Colonic mucosa (tissue), 4 donors: ENCODE measurements around the gene PNLIPRP2. TPM values are rescaled to one million over a fixed set of nuclear protein-coding genes. Genes with fewer than 3 reads are reported as not detected.

Source experiments
- DNase-seq: peaks from one replicate; pipeline ENCODE4 v3.0.0-alpha.2; 2020
- H3K27ac ChIP-seq: fragments of 200-600 bp; one replicate; pipeline ENCODE4 v1.8.0; 2021
- H3K27me3 ChIP-seq: fragments of 200-600 bp; one replicate; pipeline ENCODE4 v1.8.0; 2021
- H3K36me3 ChIP-seq: fragments of 200-600 bp; one replicate; pipeline ENCODE4 v1.8.0; 2021
- H3K4me1 ChIP-seq: fragments of 200-600 bp; one replicate; pipeline ENCODE4 v1.8.0; 2021; ENCODE audit warnings: mild to moderate bottlenecking
- H3K4me3 ChIP-seq: fragments of 200-600 bp; one replicate; pipeline ENCODE4 v1.8.0; 2021
- H3K9ac ChIP-seq, 2 donors: one replicate each; pipeline ENCODE4 v1.7.0; 2013; ENCODE audit warnings: control low read depth in 2 of 2, low read depth in 2 of 2, low read length in 2 of 2
- H3K9me3 ChIP-seq: fragments of 200-600 bp; one replicate; pipeline ENCODE4 v1.8.0; 2021
- intact Hi-C: fragments of 100-400 bp; cut with DNase I; formaldehyde crosslinking; loops from one replicate; pipeline ENCODE4 v1.14.1; 2022
- total RNA-seq, 2 donors: library from RNA; stranded (reverse); fragmentation: NEBNext Ultra II Directional in 1 of 2; extraction: Animal tissue kit (Norgen Biotek cat#: 25700) in 1 of 2; gene quantifications; one replicate each; pipeline ENCODE4 v1.2.1, GENCODE V29; 2021
- TF ChIP-seq, protein P1 (sequence below): fragments of 200-600 bp; IDR thresholded peaks from one replicate; pipeline ENCODE4 v1.8.0; 2022; ENCODE audit warnings: antibody characterized with exemption, mild to moderate bottlenecking
- donor health status: healthy.
- donor health status: DM: no; HTN: no; CAD: no.
- donor health status: DM: no; HTN: no; CAD: no.

Gene PNLIPRP2
- total RNA-seq, 2 donors from 2014 or later: 5.0 to 9.1 TPM

DNA sequence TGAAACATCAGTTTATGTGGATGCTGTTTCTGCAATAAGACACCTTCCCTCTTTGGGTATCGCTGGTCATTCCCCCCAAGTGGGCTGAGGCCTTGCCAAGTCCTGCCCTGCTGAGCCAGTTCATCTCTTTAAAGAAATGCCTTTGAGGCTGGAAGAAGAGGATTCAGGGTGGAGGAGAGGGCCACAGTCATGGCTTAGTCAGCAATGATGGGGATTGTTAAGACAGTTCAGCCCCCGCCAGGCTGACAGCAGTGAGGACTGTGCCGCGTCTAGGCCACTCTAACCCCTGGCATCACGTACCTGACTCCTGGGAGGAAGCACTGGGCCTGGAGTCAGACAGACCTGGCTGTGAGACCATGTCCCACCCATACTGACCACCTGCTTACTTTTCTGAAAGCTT, 48.3 kb downstream of the PNLIPRP2 start:
- intact Hi-C loops: no loop called here
- DNase-seq: no peak
- Histone ChIP-seq H3K9me3 (no peaks in the 10 kb centered on the region), H3K36me3 (no peaks in the 10 kb centered on the region), H3K9ac (no peak overlapping the region), H3K27ac (no peak overlapping the region), H3K4me1 (no peaks in the 10 kb centered on the region), H3K27me3 (no peaks in the 10 kb centered on the region), H3K4me3 (no peak overlapping the region)
- TF ChIP-seq, protein P1, sequence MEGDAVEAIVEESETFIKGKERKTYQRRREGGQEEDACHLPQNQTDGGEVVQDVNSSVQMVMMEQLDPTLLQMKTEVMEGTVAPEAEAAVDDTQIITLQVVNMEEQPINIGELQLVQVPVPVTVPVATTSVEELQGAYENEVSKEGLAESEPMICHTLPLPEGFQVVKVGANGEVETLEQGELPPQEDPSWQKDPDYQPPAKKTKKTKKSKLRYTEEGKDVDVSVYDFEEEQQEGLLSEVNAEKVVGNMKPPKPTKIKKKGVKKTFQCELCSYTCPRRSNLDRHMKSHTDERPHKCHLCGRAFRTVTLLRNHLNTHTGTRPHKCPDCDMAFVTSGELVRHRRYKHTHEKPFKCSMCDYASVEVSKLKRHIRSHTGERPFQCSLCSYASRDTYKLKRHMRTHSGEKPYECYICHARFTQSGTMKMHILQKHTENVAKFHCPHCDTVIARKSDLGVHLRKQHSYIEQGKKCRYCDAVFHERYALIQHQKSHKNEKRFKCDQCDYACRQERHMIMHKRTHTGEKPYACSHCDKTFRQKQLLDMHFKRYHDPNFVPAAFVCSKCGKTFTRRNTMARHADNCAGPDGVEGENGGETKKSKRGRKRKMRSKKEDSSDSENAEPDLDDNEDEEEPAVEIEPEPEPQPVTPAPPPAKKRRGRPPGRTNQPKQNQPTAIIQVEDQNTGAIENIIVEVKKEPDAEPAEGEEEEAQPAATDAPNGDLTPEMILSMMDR: no peak

DNA sequence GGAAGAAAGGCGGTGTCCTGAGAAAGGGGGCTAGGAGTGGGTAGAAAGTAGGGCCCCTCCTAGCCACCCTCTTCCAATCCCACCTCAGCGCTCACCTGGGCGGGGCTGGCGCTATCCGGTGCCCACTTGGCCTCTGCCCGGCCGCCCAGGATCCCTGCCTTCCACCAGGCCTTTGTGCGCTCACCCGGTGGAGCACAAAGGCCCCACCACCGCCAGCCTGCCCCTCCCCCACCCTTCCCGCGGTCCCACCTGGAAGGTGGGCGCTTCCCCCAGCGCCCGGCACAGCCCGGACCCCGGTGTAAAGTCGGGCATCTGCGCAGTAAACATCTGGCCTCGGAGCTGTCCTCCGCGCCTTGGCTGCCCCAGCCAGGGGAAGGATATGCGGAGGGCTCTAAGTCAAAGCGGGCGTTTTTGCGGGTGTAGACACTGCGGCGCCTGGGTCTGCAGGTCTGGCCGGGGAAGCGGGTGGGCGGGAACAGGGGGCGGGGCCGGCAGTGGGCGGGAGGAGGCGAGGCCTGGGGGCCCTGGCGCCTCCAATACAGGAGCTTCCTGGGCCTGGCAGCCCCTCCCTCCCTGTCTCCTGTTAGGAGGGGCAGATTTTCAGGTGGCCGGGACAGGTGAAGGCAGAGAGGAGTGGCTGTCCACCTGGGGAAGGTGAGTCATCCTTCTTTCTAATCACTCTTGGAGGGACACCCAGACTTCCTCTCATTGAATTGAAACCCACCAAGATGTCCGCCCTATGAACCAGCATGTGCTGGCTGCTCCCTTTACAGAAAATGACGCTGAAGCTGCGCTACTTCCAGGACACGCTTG, 49.3 kb downstream of the PNLIPRP2 start:
- Histone ChIP-seq H3K4me1 (no peaks in the 10 kb centered on the region), H3K27ac (no peak overlapping the region), H3K9ac (no peak overlapping the region), H3K36me3 (no peaks in the 10 kb centered on the region), H3K9me3 (no peaks in the 10 kb centered on the region), H3K27me3 (no peaks in the 10 kb centered on the region), H3K4me3 (peak overlapping the region; percentile 24)
- DNase-seq: peak; percentile 52
- TF ChIP-seq, protein P1: no peak
- intact Hi-C loops: no loop called here

DNA sequence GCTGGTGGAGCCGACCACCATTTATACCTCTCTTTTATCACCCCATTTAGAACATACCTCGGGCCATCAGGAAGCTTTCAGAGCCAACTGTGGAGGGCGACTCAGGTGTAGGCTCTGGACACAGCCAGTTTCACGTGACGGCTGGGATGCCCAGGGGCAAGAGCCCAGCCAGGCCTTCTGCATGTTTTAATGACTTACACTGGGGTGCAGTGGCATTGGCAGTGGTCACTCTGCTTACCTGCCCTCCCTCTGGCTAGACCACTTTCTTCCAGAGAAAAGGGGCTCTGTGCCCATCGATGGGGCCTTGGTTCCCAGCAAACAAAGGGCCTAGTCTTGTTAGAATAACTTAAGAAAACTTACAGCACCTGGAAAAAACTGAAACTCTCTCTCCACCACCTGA, 50.0 kb downstream of the PNLIPRP2 start:
- no peaks in the 10 kb centered on the region for H3K9me3 ChIP-seq
- H3K9ac ChIP-seq: no peak overlapping the region
- TF ChIP-seq, protein P1: no peak
- no peaks in the 10 kb centered on the region for H3K36me3 ChIP-seq
- no peak for DNase-seq
- intact Hi-C loops: no loop called here
- H3K27ac ChIP-seq: no peak overlapping the region
- H3K27me3 ChIP-seq: no peaks in the 10 kb centered on the region
- no peaks in the 10 kb centered on the region for H3K4me1 ChIP-seq
- peak overlapping the region; percentile 24 for H3K4me3 ChIP-seq

DNA sequence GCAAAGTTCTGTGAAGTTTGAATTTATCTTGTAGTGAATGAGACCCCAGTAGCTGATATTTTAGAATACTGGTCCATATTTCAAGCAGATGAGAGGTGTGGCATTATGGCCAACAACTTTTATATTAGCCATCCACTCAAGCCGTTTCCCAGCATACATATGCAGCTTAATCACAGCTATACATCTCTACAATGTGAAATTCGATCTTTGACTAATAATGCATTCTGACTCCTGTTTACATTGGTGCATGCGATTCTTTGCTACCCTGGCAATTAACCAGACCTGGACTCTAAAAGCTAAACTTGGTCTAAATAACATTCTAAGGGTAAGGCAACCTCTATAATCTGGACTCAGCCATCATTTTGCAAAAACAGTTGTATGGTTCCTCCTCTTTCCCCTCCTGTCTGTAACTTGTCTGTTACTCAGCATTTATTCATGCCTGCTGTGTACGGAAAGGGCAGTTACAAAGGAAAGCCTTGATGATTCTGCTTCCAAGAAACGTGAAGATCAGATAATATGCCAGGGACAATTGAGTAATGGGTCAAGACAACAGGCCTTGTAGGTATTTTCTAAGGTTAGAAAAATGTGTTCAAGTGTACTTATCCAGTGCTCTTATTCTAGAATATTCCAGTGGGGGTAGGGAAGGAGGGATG, 50.6 kb downstream of the PNLIPRP2 start:
- Histone ChIP-seq H3K27me3 (no peaks in the 10 kb centered on the region), H3K36me3 (no peaks in the 10 kb centered on the region), H3K27ac (no peak overlapping the region), H3K9me3 (no peaks in the 10 kb centered on the region), H3K9ac (no peak overlapping the region), H3K4me1 (no peaks in the 10 kb centered on the region), H3K4me3 (no peak overlapping the region)
- TF ChIP-seq, protein P1: no peak
- intact Hi-C loops: no loop called here
- no peak for DNase-seq

DNA sequence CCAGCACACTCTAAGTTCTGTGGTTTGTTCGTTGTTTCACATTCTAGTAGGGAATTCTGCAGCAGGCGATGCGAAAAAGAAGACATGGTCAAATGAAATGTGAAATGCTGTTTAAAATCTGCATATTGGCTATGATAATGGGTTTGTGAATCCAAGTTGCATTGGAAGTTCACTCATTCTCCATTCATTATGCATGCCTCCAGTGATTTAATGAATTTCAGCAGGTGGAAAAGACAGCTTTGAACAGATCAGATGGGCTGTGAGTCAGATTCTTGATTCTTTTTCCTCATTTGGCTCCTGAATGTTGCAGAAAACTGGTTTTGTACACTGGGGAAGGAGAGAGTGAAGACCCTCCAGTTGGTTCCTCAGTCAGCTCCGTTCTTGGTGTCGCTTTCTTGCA, 52.1 kb downstream of the PNLIPRP2 start:
- no peaks in the 10 kb centered on the region for H3K27me3 ChIP-seq
- H3K4me1 ChIP-seq: no peaks in the 10 kb centered on the region
- no peak overlapping the region for H3K9ac ChIP-seq
- H3K36me3 ChIP-seq: no peaks in the 10 kb centered on the region
- no peaks in the 10 kb centered on the region for H3K9me3 ChIP-seq
- H3K4me3 ChIP-seq: no peak overlapping the region
- intact Hi-C loops: no loop called here
- TF ChIP-seq, protein P1: no peak
- H3K27ac ChIP-seq: no peak overlapping the region
- DNase-seq: no peak
